Stimulated activated CD8-positive, alpha-beta memory T cell treated with anti-CD3 and anti-CD28 coated beads, Interleukin-7, amount 100 ng/mL, for 1 hour (primary cell): Measurements from ENCODE around the gene IL32.

Experiments
- DNase-seq, 2 donors: peaks; one replicate each; pipeline ENCODE4 v3.0.0-alpha.2; 2020; ENCODE audit warnings: low read depth in 2 of 2

Gene IL32

DNA sequence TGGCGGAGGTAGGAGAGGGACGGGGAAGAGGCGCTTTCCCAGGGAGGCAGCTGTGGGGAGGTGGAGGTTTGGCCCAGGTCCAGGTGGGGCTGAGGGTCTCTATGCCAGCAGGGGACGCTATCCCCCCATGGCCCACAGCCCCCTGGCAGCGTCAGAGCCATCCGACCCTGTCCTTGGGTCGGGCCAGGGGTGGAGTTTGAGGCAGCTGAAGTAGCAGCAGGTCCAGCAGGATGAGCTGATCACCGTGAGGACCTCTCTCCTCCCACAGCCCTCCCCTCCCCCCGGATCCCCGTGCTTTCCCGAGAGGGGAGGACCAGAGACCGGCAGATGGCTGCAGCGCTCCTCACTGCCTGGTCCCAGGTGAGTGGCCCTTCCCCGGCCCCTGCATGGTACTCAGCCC is 50.1 kb downstream of the IL32 start:
- no peak for DNase-seq

DNA sequence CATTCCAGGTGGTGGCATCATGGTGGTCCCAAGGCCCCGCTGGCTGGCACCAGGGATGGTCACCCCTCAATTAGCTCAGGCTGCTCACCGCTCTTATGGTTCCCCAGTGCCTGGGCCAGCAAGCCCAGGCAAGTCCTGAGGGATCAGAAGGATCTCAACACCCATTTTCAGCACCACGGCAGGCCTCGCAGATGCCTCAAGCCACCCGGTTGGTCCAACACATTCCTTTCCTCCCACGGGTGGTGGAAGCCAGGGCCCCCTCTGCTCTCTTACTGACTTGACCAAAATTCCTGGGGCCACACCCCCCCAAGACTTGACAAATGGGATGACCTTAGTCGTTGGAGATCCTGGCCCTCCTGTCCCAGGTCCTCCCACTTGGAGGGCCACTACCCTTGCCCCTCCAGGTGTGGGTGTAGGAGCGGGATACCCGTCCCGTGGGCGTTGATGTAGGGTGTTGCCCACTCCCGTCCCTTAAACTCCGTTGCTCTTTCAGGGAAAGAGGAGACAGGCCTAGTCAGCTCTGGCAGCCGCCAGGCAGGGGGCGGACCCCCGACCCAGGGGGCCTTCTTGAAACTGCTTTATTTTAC is 52.9 kb downstream of the IL32 start:
- no peak for DNase-seq

GRCh38 chr16:3118846-3119245 is 53.4 kb downstream of the IL32 start:
- no peak for DNase-seq
